Measurements from ENCODE around the gene MCTP2.

Gene MCTP2

DNA sequence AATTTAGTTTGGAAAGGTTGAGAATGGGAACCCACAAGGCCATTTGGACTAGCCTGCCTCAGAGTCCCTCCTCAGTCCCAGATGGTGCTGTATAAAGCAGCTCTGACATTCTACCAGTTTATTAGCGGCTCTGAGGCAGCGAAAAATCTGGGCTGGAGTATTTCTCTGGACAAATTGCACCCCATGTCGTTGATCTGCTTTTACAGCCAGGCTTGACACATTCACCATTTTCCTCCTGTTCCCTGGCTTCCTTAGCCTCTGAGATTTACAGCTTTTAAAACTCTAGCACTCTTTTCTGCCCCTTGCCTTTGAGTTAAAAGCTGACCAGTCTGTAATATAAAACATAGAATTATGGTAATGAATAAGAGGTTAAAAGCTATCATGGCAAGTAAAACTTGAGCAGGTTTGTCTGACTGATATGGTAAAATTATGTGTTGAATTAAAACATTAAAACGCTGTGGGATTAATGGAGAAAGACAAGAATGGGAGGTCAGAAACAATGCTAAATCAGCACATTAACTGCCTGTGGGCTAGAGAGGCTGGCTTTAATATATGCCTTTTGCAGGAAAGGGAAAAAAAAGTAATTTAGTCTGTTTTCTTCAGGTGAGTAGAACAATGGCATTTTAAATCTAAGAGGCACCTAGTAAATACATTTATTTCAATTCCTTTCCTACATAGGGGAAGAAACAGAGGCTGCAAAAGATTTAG is 131.2 kb downstream of the MCTP2 start:
- H3K4me3 ChIP-seq (ENCODE audit: low read length): no peak overlapping the region
- H3K36me3 ChIP-seq (ENCODE audit: control insufficient read depth, low read length): peaks cover 28% of the 10 kb centered on the region
- H3F3A ChIP-seq (ENCODE audit: control insufficient read depth, insufficient read depth): no peaks in the 10 kb centered on the region
- H3K4me1 ChIP-seq (ENCODE audit: control insufficient read depth, low read length): no peaks in the 10 kb centered on the region
- H3K79me2 ChIP-seq (ENCODE audit: control insufficient read depth, low read length): no peaks in the 10 kb centered on the region
- no peak for TF ChIP-seq EZH2phosphoT487 (IDR thresholded peaks at IDR 0.05; ENCODE audit: borderline replicate concordance, low read length)
- TF ChIP-seq, protein P1, sequence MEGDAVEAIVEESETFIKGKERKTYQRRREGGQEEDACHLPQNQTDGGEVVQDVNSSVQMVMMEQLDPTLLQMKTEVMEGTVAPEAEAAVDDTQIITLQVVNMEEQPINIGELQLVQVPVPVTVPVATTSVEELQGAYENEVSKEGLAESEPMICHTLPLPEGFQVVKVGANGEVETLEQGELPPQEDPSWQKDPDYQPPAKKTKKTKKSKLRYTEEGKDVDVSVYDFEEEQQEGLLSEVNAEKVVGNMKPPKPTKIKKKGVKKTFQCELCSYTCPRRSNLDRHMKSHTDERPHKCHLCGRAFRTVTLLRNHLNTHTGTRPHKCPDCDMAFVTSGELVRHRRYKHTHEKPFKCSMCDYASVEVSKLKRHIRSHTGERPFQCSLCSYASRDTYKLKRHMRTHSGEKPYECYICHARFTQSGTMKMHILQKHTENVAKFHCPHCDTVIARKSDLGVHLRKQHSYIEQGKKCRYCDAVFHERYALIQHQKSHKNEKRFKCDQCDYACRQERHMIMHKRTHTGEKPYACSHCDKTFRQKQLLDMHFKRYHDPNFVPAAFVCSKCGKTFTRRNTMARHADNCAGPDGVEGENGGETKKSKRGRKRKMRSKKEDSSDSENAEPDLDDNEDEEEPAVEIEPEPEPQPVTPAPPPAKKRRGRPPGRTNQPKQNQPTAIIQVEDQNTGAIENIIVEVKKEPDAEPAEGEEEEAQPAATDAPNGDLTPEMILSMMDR (IDR thresholded peaks at IDR 0.05; ENCODE audit: low read depth, low read length, poor library complexity, severe bottlenecking): no peak
- H3K4me2 ChIP-seq (ENCODE audit: low read length): no peak overlapping the region
- H3K9me3 ChIP-seq (ENCODE audit: control insufficient read depth, insufficient read depth, low read length): no peaks in the 10 kb centered on the region
- no peaks in the 10 kb centered on the region for H3K9me2 ChIP-seq (replicated peaks; ENCODE audit: control insufficient read depth, low read length)
- no peak overlapping the region for H3K27ac ChIP-seq (ENCODE audit: low read depth, low read length)
- no peaks in the 10 kb centered on the region for H3K27me3 ChIP-seq (ENCODE audit: control insufficient read depth, low read length)
- no peaks in the 10 kb centered on the region for H4K20me1 ChIP-seq (ENCODE audit: control insufficient read depth, insufficient read depth, low read depth, low read length)

DNA sequence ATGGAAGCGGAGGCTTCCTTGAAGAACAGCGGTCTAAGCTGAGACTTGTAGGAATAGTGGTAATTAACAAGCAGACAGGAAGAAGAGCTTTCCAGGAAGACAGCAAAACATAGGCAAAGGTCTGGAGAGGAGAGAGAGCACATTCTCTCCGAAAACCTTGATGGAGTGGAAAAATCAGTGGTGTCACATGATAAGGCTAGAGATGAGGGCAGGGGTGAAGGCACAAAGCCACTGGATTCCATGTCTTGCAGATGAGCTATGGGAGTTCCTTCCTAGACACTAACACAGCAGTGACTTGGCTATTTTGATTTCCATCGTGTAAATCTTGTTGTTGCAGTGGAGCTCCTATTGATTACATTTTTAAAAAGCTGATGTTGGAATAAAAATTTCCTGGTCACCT is 132.0 kb downstream of the MCTP2 start:
- H3K9me2 ChIP-seq (replicated peaks; ENCODE audit: control insufficient read depth, low read length): no peaks in the 10 kb centered on the region

DNA sequence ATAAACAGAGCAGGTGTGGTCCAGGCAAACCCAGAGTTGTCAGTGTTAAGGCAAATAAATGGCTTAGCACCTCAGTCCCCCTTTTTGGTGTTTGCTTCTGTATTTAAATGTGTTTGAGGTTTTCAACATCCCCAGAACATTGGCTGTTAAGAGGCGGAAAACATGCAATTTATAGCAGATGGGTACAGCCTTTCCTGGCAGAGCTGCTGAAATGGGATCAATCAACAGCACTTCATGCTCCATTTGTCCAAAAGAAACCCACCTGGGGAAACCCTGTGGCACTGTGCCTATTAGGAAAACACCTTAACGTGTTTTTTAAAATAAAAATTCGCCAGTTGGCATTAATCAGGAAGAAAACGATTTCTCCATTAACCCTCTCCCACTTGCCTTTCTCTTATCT is 135.4 kb downstream of the MCTP2 start:
- no peaks in the 10 kb centered on the region for H3K4me1 ChIP-seq (ENCODE audit: control insufficient read depth, low read length)
- no peaks in the 10 kb centered on the region for H3K79me2 ChIP-seq (ENCODE audit: control insufficient read depth, low read length)
- H3K9me2 ChIP-seq (replicated peaks; ENCODE audit: control insufficient read depth, low read length): no peaks in the 10 kb centered on the region
- H3K4me3 ChIP-seq (ENCODE audit: low read length): no peak overlapping the region
- H3K4me2 ChIP-seq (ENCODE audit: low read length): no peak overlapping the region
- peaks cover 49% of the 10 kb centered on the region for H3K36me3 ChIP-seq (ENCODE audit: control insufficient read depth, low read length)
- H3K27ac ChIP-seq (ENCODE audit: low read depth, low read length): no peak overlapping the region
- no peak for TF ChIP-seq EZH2phosphoT487 (IDR thresholded peaks at IDR 0.05; ENCODE audit: borderline replicate concordance, low read length)
- TF ChIP-seq, protein P1 (IDR thresholded peaks at IDR 0.05; ENCODE audit: low read depth, low read length, poor library complexity, severe bottlenecking): no peak
- no peaks in the 10 kb centered on the region for H4K20me1 ChIP-seq (ENCODE audit: control insufficient read depth, insufficient read depth, low read depth, low read length)
- no peaks in the 10 kb centered on the region for H3F3A ChIP-seq (ENCODE audit: control insufficient read depth, insufficient read depth)
- no peaks in the 10 kb centered on the region for H3K9me3 ChIP-seq (ENCODE audit: control insufficient read depth, insufficient read depth, low read length)
- no peaks in the 10 kb centered on the region for H3K27me3 ChIP-seq (ENCODE audit: control insufficient read depth, low read length)

More for the DNA sequence above, 132.0 kb downstream of the MCTP2 start:
- Histone ChIP-seq H3F3A (ENCODE audit: control insufficient read depth, insufficient read depth) (no peaks in the 10 kb centered on the region), H3K4me1 (ENCODE audit: control insufficient read depth, low read length) (no peaks in the 10 kb centered on the region), H3K27ac (ENCODE audit: low read depth, low read length) (no peak overlapping the region), H3K36me3 (ENCODE audit: control insufficient read depth, low read length) (peaks cover 37% of the 10 kb centered on the region), H3K4me3 (ENCODE audit: low read length) (no peak overlapping the region), H4K20me1 (ENCODE audit: control insufficient read depth, insufficient read depth, low read depth, low read length) (no peaks in the 10 kb centered on the region), H3K79me2 (ENCODE audit: control insufficient read depth, low read length) (no peaks in the 10 kb centered on the region), H3K27me3 (ENCODE audit: control insufficient read depth, low read length) (no peaks in the 10 kb centered on the region), H3K9me3 (ENCODE audit: control insufficient read depth, insufficient read depth, low read length) (no peaks in the 10 kb centered on the region), H3K4me2 (ENCODE audit: low read length) (no peak overlapping the region)
- TF ChIP-seq, protein P1 (IDR thresholded peaks at IDR 0.05; ENCODE audit: low read depth, low read length, poor library complexity, severe bottlenecking): no peak
- TF ChIP-seq EZH2phosphoT487 (IDR thresholded peaks at IDR 0.05; ENCODE audit: borderline replicate concordance, low read length): no peak

All from DOHH2 (cell line).